Left ventricle myocardium inferior (tissue), 1 donor: ENCODE measurements around the gene ARL16. TPM values are rescaled to one million over a fixed set of nuclear protein-coding genes. Genes with fewer than 3 reads are reported as not detected.

Experiments
- DNase-seq: peaks from one replicate; pipeline ENCODE4 v3.0.0-alpha.2; 2020
- H3K27ac ChIP-seq: fragments of 200-600 bp; replicated peaks from 2 replicates; pipeline ENCODE4 v1.8.0; 2021
- H3K27me3 ChIP-seq: fragments of 200-600 bp; 2 replicates; pipeline ENCODE4 v1.8.0; 2021; ENCODE audit warnings: low read depth
- H3K36me3 ChIP-seq: fragments of 200-600 bp; 2 replicates; pipeline ENCODE4 v1.8.0; 2021
- H3K4me1 ChIP-seq: fragments of 200-600 bp; 2 replicates; pipeline ENCODE4 v1.8.0; 2021
- H3K4me3 ChIP-seq: fragments of 200-600 bp; 2 replicates; pipeline ENCODE4 v1.8.0; 2021; ENCODE audit warnings: mild to moderate bottlenecking, moderate library complexity
- H3K9me3 ChIP-seq: fragments of 200-600 bp; replicated peaks from 2 replicates; pipeline ENCODE4 v1.8.0; 2021
- intact Hi-C: fragments of 100-400 bp; cut with micrococcal nuclease; formaldehyde crosslinking; loops from one replicate; pipeline ENCODE4 v1.11.0; 2022
- total RNA-seq: library from RNA; stranded (reverse); fragmentation: NEBNext Ultra II Directional; extraction: Animal tissue kit (Norgen Biotek cat#: 25700); gene quantifications from one replicate; pipeline ENCODE4 v1.2.1, GENCODE V29; 2021
- TF ChIP-seq, protein P1 (sequence below): fragments of 200-600 bp; IDR thresholded peaks from 2 replicates; pipeline ENCODE4 v1.8.0; 2021; ENCODE audit warnings: antibody characterized with exemption, mild to moderate bottlenecking, borderline replicate concordance
- donor health status: DM: no; HTN: yes; CAD: no; lungs with severe emphysema.

The ARL16 gene
- total RNA-seq, 1 donor from 2014 or later, result 9.0 TPM

DNA sequence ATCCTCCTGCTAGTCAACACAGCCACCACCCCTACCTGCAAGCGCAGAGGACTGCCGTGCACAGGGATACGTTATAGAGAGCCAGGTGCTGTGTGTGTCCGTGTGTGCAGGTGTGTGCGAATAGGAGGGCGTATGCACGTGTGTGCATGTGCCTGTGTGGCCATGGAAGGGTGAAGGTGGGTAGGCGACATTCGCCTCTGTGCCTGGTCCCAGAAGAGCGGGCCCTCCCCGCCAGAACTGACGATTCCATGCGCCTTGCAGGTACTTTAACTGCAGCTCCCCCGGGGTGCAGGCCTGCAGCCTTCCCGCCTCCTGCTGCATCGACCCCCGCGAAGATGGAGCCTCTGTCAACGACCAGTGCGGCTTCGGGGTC lies 36.0 kb downstream of the ARL16 start:
- DNase-seq, result no peak
- Histone ChIP-seq H3K27me3 (peaks cover 61% of the 10 kb centered on the region), H3K9me3 (no peaks in the 10 kb centered on the region), H3K36me3 (no peaks in the 10 kb centered on the region), H3K4me1 (no peaks in the 10 kb centered on the region), H3K27ac (no peak overlapping the region), H3K4me3 (peak overlapping the region; percentile 30)
- intact Hi-C loops, result no loop called here
- TF ChIP-seq, protein P1, sequence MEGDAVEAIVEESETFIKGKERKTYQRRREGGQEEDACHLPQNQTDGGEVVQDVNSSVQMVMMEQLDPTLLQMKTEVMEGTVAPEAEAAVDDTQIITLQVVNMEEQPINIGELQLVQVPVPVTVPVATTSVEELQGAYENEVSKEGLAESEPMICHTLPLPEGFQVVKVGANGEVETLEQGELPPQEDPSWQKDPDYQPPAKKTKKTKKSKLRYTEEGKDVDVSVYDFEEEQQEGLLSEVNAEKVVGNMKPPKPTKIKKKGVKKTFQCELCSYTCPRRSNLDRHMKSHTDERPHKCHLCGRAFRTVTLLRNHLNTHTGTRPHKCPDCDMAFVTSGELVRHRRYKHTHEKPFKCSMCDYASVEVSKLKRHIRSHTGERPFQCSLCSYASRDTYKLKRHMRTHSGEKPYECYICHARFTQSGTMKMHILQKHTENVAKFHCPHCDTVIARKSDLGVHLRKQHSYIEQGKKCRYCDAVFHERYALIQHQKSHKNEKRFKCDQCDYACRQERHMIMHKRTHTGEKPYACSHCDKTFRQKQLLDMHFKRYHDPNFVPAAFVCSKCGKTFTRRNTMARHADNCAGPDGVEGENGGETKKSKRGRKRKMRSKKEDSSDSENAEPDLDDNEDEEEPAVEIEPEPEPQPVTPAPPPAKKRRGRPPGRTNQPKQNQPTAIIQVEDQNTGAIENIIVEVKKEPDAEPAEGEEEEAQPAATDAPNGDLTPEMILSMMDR, result no peak

DNA sequence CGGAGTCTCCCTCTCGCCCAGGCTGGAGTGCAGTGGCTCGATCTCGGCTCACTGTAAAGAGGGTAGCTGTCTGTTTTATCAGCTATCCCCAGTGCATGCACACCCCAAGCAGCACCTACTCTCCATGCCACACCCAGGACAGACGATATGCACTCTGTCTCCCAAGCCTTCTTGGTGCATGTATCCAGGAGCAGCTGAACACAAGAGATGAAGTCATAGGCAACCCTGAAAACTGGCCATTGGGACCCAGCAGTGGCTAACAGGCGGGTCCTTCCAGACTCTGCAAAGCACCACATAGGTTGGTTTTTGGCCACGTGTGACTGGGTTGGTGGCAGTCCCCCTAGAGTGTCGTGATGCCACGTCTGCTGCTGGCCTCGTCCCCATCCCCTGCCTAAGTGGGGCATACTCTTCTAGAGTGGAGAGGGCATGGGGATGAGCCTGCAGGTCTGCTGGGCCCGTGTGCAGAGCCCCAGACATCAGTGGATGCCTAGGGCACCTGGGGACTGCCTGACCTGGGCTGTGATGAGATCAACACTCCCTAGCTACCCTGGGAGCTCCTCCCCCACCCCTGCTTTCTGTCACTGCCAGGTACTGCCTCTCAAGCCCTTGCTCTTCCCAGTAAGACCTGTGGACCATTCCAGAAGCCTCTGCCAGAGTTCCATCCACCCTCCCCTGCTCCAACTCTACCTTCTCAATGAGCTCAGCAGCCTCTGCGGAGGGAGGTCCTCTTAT lies 36.6 kb downstream of the ARL16 start:
- TF ChIP-seq, protein P1, result no peak
- H3K36me3 ChIP-seq, result no peaks in the 10 kb centered on the region
- DNase-seq, result no peak
- H3K4me1 ChIP-seq, result no peaks in the 10 kb centered on the region
- H3K4me3 ChIP-seq, result no peak overlapping the region
- H3K27ac ChIP-seq, result no peak overlapping the region
- intact Hi-C loops, result no loop called here
- H3K27me3 ChIP-seq, result peaks cover 57% of the 10 kb centered on the region
- no peaks in the 10 kb centered on the region for H3K9me3 ChIP-seq

DNA sequence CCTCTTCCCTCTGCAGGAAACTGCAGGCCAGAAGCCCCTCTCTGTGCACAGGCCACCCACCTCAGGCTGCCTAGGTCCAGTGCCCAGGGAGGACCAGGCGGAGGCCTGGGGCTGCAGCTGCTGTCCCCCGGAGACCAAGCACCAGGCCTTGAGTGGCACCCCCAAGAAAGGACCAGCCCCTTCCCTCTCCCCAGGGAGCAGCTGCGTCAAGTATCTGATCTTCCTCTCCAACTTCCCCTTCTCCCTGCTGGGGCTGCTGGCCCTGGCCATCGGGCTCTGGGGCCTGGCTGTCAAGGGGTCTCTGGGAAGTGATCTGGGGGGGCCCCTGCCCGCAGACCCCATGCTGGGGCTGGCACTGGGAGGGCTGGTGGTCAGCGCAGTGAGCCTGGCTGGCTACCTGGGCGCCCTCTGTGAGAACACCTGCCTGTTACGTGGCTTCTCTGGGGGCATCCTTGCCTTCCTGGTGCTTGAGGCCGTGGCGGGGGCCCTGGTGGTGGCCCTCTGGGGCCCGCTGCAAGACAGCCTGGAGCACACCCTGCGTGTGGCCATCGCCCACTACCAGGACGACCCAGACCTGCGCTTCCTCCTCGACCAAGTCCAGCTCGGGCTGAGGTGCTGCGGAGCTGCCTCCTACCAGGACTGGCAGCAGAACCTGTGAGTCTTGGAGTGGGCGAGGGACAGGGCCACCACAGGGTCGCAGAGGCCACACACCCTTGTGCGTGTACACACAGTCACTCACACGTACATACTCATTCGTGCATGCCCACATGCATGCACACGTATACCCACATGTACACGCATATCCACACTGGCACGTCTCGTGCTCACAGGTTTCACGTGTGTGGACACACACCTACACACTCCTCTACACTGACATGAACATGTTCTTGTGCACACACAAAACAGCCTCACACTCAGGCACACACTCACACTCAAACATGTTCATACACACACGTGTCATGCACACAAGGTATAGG lies 38.3 kb downstream of the ARL16 start:
- TF ChIP-seq, protein P1, result no peak
- no peaks in the 10 kb centered on the region for H3K4me1 ChIP-seq
- intact Hi-C loops, result no loop called here
- no peaks in the 10 kb centered on the region for H3K9me3 ChIP-seq
- DNase-seq, result no peak
- H3K36me3 ChIP-seq, result no peaks in the 10 kb centered on the region
- H3K4me3 ChIP-seq, result no peak overlapping the region
- no peak overlapping the region for H3K27ac ChIP-seq
- H3K27me3 ChIP-seq, result peaks cover 39% of the 10 kb centered on the region

DNA sequence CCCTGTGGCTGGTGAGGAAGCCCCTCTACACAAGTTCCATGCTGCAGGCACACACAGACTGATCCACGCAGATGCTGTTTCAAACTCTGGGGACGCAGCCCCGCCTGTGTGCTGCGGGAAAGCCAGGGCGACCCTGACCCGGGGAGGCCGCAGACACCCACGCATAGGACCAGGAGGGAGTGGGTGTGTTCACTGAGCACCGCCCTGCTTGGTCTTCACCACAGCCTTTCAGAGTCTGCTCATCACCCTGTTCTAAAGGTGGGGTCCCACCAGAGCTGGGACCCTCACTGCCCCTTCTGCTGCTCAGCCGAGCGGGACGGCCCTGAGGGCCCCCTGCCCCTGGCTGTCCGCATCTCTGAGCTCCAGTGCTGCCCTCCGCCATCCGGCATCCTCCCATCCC lies 39.1 kb downstream of the ARL16 start:
- H3K9me3 ChIP-seq, result no peaks in the 10 kb centered on the region
- no peak overlapping the region for H3K27ac ChIP-seq
- H3K4me1 ChIP-seq, result no peaks in the 10 kb centered on the region
- intact Hi-C loops, result no loop called here
- no peaks in the 10 kb centered on the region for H3K36me3 ChIP-seq
- no peak overlapping the region for H3K4me3 ChIP-seq
- H3K27me3 ChIP-seq, result peaks cover 32% of the 10 kb centered on the region
- no peak for DNase-seq
- TF ChIP-seq, protein P1, result no peak

DNA sequence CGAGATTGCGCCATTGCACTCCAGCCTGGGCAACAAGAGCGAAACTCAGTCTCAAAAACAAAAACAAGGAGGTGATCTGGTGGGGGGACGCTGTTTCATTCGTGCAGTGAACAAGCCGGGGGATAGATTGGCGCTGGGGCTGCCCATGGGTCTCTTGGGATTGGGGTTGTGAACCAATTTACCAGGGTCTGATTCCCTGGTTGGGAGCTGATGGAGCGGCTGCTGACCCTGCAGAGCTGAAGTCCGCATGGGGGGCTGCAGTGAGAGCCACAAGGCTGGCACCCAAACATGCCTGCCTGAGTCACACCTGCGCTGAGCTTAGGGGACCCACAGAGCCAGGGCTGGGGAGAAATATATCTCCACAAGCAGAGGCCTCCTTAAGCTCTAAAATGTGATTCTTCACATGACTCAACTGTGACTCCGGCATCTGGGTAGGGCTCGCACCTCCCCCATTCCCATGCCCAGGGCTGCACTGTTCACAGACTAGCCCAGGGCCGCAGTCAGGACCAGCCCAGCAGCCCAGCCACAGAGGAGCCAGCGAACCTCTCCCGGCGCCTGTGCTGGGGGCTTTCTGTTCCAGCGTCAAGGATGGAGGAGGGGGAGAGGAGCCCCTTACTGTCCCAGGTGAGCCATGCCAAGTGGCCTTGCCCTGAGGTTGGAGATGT lies 41.6 kb downstream of the ARL16 start:
- intact Hi-C loops, result no loop called here
- no peaks in the 10 kb centered on the region for H3K36me3 ChIP-seq
- no peak overlapping the region for H3K27ac ChIP-seq
- TF ChIP-seq, protein P1, result no peak
- no peaks in the 10 kb centered on the region for H3K9me3 ChIP-seq
- no peak overlapping the region for H3K4me3 ChIP-seq
- H3K27me3 ChIP-seq, result peaks cover 6% of the 10 kb centered on the region
- H3K4me1 ChIP-seq, result peaks cover 6% of the 10 kb centered on the region
- DNase-seq, result no peak
